ENCODE measurements around the gene VCPKMT. TPM values are rescaled to one million over a fixed set of nuclear protein-coding genes. Genes with fewer than 3 reads are reported as not detected.

The VCPKMT gene
- total RNA-seq, 3 donors from 2014 or later (not counting 1 experiment from before 2014, with no cell fraction given): 19.4 to 23.9 (median 21.8) TPM

GRCh38 chr14:50094056-50094755 lies 22.2 kb downstream of the VCPKMT start:
- Mint-ChIP-seq H3K4me1 (peaks cover 35 to 41% of the 10 kb centered on the region in 2 donors), H3K36me3 (no peaks in the 10 kb centered on the region), H3K4me3 (no peak overlapping the region), H3K27me3 (ENCODE audit: low read depth in 2 of 2) (no peaks in the 10 kb centered on the region), H3K27ac (peak overlapping the region in 1 of 2 donors; percentile 20), H3K9me3 (peaks cover 0 to 4% of the 10 kb centered on the region in 2 donors)
- Histone ChIP-seq H3K4me1 (ENCODE audit: control insufficient read depth, insufficient read depth, low read length) (peaks cover 19% of the 10 kb centered on the region), H3K9me3 (ENCODE audit: control insufficient read depth, insufficient read depth, low read length) (no peaks in the 10 kb centered on the region), H3K4me3 (ENCODE audit: low read length) (no peak overlapping the region), H3K27ac (ENCODE audit: low read length) (no peak overlapping the region), H3K27me3 (ENCODE audit: control insufficient read depth, insufficient read depth, low read length) (no peaks in the 10 kb centered on the region), H3K36me3 (ENCODE audit: control insufficient read depth, insufficient read depth, low read length) (no peaks in the 10 kb centered on the region)
- ATAC-seq (no peak), DNase-seq (no peak)
- TF ChIP-seq CTCF (IDR thresholded peaks at IDR 0.05): no peak
- 98% methylated on average over 10 of the region's 11 CpGs for WGBS (ENCODE audit: insufficient coverage)
- intact Hi-C loops (cut with micrococcal nuclease): no loop called here

GRCh38 chr14:50093496-50093895 lies 22.9 kb downstream of the VCPKMT start:
- Histone ChIP-seq H3K27ac (ENCODE audit: low read length) (no peak overlapping the region), H3K4me1 (ENCODE audit: control insufficient read depth, insufficient read depth, low read length) (peaks cover 24% of the 10 kb centered on the region), H3K9me3 (ENCODE audit: control insufficient read depth, insufficient read depth, low read length) (no peaks in the 10 kb centered on the region), H3K36me3 (ENCODE audit: control insufficient read depth, insufficient read depth, low read length) (no peaks in the 10 kb centered on the region), H3K4me3 (ENCODE audit: low read length) (no peak overlapping the region), H3K27me3 (ENCODE audit: control insufficient read depth, insufficient read depth, low read length) (no peaks in the 10 kb centered on the region)
- DNase-seq (no peak), ATAC-seq (no peak)
- H3K27ac Mint-ChIP-seq: peak overlapping the region; percentile 15 to 20
- intact Hi-C loops (cut with micrococcal nuclease): no loop called here
- H3K36me3 Mint-ChIP-seq: no peaks in the 10 kb centered on the region
- 100% methylated on average over 1 of the region's 2 CpGs for WGBS (ENCODE audit: insufficient coverage)
- no peaks in the 10 kb centered on the region for H3K27me3 Mint-ChIP-seq (ENCODE audit: low read depth in 2 of 2)
- H3K4me3 Mint-ChIP-seq: no peak overlapping the region
- no peak for TF ChIP-seq CTCF (IDR thresholded peaks at IDR 0.05)
- peaks cover 33 to 39% of the 10 kb centered on the region in 2 donors for H3K4me1 Mint-ChIP-seq
- peaks cover 0 to 4% of the 10 kb centered on the region in 2 donors for H3K9me3 Mint-ChIP-seq

- intact Hi-C loops (cut with micrococcal nuclease): no loop called here
- no peaks in the 10 kb centered on the region for H3K9me3 ChIP-seq (ENCODE audit: control insufficient read depth, insufficient read depth, low read length)
- H3K4me3 ChIP-seq (ENCODE audit: low read length): no peak overlapping the region
- Mint-ChIP-seq H3K27me3 (ENCODE audit: low read depth in 2 of 2) (no peaks in the 10 kb centered on the region), H3K27ac (peak overlapping the region in 1 of 2 donors; percentile 17), H3K4me1 (peaks cover 43 to 50% of the 10 kb centered on the region in 2 donors), H3K4me3 (no peak overlapping the region), H3K36me3 (no peaks in the 10 kb centered on the region), H3K9me3 (peaks cover 0 to 4% of the 10 kb centered on the region in 2 donors)
- H3K27ac ChIP-seq (ENCODE audit: low read length): no peak overlapping the region
- WGBS (ENCODE audit: insufficient coverage): 93% methylated on average over 6 of the region's 6 CpGs
- no peaks in the 10 kb centered on the region for H3K36me3 ChIP-seq (ENCODE audit: control insufficient read depth, insufficient read depth, low read length)
- no peak for TF ChIP-seq CTCF (IDR thresholded peaks at IDR 0.05)
- no peak for ATAC-seq
- no peaks in the 10 kb centered on the region for H3K27me3 ChIP-seq (ENCODE audit: control insufficient read depth, insufficient read depth, low read length)
- peaks cover 34% of the 10 kb centered on the region for H3K4me1 ChIP-seq (ENCODE audit: control insufficient read depth, insufficient read depth, low read length)
- no peak for DNase-seq
These were observed 24.3 kb downstream of the VCPKMT start for GRCh38 chr14:50092006-50092555.
